ENCODE measurements around the gene DNAH12.
A peak's percentile ranks its signal among the peaks of the same experiment; 100 is the strongest.

DNAH12 gene, protein sequence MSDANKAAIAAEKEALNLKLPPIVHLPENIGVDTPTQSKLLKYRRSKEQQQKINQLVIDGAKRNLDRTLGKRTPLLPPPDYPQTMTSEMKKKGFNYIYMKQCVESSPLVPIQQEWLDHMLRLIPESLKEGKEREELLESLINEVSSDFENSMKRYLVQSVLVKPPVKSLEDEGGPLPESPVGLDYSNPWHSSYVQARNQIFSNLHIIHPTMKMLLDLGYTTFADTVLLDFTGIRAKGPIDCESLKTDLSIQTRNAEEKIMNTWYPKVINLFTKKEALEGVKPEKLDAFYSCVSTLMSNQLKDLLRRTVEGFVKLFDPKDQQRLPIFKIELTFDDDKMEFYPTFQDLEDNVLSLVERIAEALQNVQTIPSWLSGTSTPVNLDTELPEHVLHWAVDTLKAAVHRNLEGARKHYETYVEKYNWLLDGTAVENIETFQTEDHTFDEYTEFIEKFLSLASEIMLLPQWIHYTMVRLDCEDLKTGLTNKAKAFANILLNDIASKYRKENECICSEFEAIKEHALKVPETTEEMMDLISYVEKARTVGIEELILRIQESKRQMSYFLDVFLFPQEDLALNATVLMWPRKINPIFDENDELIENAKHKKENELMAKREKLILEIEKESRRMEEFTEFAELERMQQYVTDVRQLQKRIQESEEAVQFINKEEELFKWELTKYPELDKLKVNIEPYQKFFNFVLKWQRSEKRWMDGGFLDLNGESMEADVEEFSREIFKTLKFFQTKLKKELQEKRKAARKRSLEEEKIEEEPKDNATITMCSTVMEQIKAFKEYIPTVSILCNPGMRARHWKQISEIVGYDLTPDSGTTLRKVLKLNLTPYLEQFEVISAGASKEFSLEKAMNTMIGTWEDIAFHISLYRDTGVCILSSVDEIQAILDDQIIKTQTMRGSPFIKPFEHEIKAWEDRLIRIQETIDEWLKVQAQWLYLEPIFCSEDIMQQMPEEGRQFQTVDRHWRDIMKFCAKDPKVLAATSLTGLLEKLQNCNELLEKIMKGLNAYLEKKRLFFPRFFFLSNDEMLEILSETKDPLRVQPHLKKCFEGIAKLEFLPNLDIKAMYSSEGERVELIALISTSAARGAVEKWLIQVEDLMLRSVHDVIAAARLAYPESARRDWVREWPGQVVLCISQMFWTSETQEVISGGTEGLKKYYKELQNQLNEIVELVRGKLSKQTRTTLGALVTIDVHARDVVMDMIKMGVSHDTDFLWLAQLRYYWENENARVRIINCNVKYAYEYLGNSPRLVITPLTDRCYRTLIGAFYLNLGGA (N-terminal part only)

GRCh38 chr3:57544181-57545125 lies at the start of gene DNAH12:
TSS of gene DNAH12 (minus strand) at chr3:57544344. CDS start at chr3:57542870, 1,474 bp downstream.
- no peak for DNase-seq

DNA sequence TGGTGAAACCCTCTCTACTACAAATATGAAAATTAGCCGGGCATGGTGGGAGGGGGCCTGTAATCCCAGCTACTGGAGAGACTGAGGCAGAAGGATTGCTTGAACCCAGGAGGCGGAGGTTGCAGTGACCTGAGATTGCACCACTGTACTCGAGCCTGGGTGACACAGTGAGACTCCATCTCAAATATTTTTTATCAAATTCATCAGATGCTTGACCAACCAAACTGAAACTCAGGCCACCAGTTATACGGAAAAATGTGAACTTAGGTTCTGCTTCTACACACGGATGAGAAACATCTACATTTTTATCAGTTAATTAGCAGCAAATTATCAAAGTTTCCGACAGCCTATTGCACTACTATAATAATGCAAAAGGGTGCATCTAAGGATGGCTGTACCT lies 48.2 kb upstream of the DNAH12 start:
- DNase-seq: no peak

DNA sequence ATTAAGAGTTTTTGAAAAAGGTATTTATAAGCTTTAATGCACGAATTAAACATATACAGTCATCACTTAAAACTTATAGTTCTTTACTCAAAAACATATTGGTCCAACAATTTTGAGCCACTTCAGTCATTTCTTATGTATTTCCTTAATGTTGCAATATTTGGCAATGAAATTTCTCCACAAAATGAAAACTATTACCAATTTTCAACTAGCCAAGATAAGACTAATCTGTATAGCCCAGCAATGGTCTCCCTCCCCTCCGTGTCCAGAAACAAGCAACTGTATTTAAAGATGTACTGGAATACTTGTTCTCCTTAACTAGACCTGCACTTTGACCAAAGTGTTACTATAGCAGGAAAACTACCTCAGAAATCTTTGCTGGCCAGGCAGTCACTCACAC lies 43.8 kb upstream of the DNAH12 start:
- DNase-seq: no peak

- DNase-seq: no peak
These were observed 42.6 kb upstream of the DNAH12 start for GRCh38 chr3:57586778-57587177.

GRCh38 chr3:57583544-57583943 lies 39.4 kb upstream of the DNAH12 start:
- no peak for DNase-seq

GRCh38 chr3:57582474-57583168 lies 38.5 kb upstream of the DNAH12 start:
- DNase-seq: no peak

- DNase-seq: no peak
These were observed 33.7 kb upstream of the DNAH12 start for GRCh38 chr3:57577801-57578200.

- DNase-seq: no peak
These were observed 32.0 kb upstream of the DNAH12 start for GRCh38 chr3:57575966-57576626.

- no peak for DNase-seq
These were observed 28.0 kb upstream of the DNAH12 start for GRCh38 chr3:57572096-57572495.

DNA sequence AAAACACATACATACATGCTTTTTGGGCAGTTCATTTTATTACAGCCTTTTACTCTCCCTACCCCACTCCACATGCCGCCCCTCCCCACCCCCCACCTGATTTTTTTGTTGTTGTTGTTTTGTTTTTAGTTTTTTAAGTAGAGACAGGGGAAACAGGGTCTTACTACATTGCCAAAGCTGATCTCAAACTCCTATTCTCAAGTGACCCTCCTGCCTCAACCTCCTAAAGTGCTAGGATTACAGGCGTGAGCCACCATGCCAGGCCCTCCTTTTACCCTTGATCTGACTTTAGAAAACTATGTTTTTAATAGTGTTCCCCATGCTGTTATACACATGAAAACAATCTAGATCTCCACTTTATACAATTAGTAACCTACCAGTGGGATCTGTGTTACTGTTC lies 26.7 kb upstream of the DNAH12 start:
- no peak for DNase-seq

DNA sequence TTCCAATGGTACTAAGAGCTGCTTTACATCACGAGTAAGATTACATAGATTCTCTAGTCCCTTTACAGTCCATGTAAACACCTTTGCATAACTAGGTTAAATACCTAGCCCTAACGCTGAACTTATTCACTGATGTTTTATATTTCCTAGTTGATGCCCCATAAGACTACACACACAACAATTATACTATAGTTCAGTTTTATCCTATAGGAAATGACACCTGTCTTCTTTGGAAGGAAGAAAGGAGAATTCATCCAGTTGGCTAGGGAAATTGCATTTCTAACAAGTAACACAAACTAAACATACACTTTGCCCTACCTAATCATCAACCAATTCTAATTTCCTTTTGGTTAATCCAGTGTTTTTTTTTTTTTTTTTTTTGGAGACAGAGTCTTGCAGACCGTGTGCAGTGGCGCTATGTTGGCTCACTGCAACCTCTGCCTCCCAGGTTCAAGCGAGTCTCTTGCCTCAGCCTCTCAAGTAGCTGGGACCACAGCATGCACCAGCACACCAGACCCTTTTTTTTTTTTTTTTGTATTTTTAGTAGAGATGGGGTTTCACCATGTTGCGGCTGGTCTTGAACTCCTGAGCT lies 25.8 kb upstream of the DNAH12 start:
- DNase-seq: no peak

DNA sequence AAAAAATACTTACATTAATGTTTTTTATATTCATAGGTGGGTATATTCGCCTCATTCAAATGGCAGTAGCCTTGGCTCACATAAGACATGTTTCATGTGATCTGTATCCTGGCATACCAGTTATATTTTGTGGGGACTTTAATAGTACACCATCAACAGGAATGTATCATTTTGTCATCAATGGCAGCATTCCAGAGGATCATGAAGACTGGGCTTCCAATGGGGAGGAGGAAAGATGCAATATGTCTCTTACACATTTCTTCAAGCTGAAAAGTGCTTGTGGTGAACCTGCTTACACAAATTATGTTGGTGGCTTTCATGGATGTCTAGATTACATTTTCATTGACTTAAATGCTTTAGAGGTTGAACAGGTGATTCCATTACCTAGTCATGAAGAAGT lies 15.4 kb upstream of the DNAH12 start:
- DNase-seq: no peak

DNA sequence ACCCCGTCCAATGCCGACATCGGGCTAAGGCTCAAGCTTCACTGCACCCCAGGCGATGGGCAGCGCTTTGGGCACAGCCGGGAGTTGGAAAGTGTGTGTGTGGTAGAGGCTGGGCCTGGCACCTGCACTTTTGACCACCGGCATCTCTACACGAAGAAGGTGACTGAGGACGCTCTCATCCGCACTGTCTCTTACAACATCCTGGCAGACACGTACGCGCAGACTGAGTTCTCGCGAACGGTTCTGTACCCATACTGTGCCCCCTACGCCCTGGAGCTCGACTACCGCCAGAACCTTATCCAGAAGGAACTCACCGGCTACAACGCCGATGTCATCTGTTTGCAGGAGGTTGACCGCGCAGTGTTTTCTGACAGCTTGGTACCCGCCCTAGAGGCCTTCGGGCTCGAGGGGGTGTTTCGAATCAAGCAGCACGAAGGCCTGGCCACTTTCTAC lies 13.0 kb upstream of the DNAH12 start:
- peak; percentile 26 for DNase-seq

DNA sequence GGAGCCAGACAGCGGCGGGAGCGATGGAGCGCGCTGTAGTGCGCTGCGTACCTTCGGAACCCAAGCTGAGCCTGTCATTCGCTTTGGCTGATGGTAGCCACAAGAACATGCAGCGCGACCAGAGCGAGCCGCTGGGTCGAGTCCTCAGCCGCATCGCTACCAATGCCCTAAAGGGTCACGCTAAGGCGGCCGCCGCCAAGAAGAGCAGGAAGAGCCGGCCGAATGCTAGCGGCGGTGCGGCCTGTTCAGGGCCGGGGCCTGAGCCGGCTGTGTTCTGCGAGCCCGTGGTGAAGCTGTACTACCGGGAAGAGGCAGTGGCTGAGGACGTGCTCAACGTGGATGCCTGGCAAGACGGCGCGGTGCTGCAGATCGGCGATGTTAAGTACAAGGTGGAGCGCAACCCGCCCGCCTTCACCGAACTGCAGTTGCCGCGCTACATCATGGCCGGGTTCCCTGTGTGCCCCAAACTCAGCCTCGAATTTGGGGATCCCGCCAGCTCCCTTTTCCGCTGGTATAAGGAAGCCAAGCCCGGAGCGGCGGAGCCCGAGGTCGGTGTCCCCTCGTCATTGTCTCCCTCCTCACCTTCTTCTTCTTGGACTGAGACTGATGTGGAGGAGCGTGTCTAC lies 12.4 kb upstream of the DNAH12 start:
- DNase-seq: no peak

DNA sequence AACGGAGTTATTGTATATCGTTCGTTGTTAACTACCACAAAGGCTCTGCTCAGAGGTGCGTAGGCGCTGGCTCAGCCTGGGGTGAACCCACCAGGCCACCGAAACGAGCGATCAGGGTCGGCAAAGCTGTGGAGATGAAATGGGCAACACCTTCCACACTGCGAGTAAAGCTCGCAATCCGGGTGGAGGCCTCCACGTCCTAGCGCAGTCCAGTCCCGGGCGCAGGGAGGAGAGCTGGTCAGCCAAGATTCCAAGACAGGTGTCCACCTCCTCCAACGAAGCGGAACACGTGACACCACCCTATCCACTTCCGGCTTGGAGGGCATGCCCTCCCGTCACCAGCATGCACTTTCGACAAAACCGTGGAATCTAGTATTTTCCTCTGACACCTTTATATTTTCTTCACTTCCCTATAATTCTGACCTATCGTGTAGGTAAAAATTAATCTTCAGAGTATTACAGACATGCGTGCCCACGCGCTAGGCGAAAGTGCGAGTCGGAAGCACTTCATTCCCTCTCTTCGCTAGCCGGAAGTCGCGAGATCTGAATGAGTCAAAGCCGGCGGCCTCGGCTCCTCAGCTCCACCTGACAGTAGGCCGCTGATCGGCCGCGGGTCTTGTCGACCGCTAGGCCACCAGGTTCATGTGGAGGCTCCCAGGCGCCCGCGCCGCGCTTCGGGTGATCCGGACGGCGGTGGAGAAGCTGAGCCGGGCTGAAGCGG lies 11.8 kb upstream of the DNAH12 start, which contains the start of gene PDE12:
TSS of gene PDE12 (plus strand) at position 537 of the 721 bp plus-strand sequence. CDS start at position 643, 106 bp downstream.
- peak; percentile 75 for DNase-seq

DNA sequence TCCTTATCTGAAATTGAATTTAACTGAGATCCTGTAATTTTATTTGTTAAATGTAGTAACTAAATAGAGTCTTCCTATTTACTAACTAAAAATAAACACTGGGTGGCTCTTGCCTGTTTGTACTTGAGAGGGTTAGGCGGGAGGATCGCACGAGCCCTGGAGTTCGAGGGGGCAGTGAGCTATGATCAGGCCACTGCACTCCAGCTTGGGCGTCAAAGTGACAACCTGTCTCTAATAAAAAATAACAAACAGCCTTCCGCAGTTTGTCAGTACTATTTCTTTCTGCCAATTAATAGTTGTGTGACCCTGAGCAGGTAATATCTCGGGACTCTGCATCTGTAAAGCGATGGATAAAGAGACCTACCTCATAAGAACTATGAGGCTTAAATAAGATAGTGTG lies 11.2 kb upstream of the DNAH12 start:
- no peak for DNase-seq

DNA sequence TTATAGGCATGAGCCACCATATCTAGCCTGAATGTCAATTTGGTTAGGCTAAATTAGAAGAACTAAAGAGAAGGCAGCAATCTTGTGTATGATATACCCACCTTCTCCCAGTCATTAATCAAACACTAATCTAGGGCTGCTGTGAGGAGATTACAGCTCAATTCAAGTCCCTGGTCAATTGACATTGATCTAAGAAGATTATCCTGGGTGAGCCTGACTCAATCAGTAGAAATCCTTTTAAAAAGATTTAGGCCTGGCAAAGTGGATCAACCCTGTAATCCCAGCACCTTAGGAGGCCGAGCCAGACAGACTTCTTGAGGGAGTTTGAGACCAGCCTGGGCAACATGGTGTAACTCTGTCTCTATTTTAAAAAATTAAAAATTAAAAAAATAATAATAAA lies 2.5 kb upstream of the DNAH12 start:
- no peak for DNase-seq

- DNase-seq: no peak
These were observed 1.6 kb upstream of the DNAH12 start for GRCh38 chr3:57545636-57546268.
